Ovary (tissue), 3 donors: ENCODE measurements around the gene ZNF212.

Source experiments
- EP300 ChIP-seq: sonication (generic); formaldehyde crosslinking; IDR thresholded peaks from one replicate; pipeline ENCODE4 v1.6.1; 2017; ENCODE audit warnings: antibody characterized with exemption
- POLR2A ChIP-seq: fragments of 450-650 bp; IDR thresholded peaks from one replicate; pipeline ENCODE4 v1.6.1; 2017; ENCODE audit warnings: antibody characterized with exemption, mild to moderate bottlenecking, moderate library complexity
- TF ChIP-seq, protein P1 (sequence below), 3 donors: fragments of 450-650 bp in 2 of 3; fragments of 200-600 bp in 1 of 3; IDR thresholded peaks; one replicate each; pipeline versions ENCODE4 v1.5.1 to v1.8.0; 2016 to 2022; ENCODE audit warnings: antibody characterized with exemption in 3 of 3, mild to moderate bottlenecking in 1 of 3
- donor health status: DM: no; HTN: no; CAD: no.

DNA sequence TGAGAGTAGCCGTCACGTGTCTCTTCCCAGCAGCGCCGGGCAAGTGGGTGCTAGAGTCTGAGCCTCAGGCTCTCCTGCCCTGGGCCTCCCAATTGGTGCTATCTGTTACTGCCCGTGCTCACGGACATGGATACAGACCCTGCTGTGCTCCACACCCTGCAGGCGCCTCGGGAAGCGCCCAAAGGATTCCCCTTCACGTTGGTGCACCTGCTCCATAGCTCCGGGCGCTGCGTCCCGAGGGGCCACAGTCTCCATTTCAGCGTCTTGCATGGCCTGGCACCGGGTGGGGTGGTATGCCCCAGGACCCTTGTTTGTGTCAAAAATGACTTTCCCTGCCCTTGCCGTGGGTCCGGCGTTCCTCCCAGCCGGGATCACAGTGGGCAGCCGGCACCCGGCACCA, 13.8 kb upstream of the ZNF212 start:
- TF ChIP-seq, protein P1, sequence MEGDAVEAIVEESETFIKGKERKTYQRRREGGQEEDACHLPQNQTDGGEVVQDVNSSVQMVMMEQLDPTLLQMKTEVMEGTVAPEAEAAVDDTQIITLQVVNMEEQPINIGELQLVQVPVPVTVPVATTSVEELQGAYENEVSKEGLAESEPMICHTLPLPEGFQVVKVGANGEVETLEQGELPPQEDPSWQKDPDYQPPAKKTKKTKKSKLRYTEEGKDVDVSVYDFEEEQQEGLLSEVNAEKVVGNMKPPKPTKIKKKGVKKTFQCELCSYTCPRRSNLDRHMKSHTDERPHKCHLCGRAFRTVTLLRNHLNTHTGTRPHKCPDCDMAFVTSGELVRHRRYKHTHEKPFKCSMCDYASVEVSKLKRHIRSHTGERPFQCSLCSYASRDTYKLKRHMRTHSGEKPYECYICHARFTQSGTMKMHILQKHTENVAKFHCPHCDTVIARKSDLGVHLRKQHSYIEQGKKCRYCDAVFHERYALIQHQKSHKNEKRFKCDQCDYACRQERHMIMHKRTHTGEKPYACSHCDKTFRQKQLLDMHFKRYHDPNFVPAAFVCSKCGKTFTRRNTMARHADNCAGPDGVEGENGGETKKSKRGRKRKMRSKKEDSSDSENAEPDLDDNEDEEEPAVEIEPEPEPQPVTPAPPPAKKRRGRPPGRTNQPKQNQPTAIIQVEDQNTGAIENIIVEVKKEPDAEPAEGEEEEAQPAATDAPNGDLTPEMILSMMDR (IDR thresholded peaks at IDR 0.05): no peak
- TF ChIP-seq POLR2A: no peak
- TF ChIP-seq EP300: no peak
